ENCODE data around the gene PSMB11. TPM values are rescaled to one million over a fixed set of nuclear protein-coding genes. Genes with fewer than 3 reads are reported as not detected.

PSMB11 gene
- total and polyA plus RNA-seq, 2 donors (not counting 3 experiments of a cell fraction or from before 2014, with no cell fraction given), result not detected

DNA sequence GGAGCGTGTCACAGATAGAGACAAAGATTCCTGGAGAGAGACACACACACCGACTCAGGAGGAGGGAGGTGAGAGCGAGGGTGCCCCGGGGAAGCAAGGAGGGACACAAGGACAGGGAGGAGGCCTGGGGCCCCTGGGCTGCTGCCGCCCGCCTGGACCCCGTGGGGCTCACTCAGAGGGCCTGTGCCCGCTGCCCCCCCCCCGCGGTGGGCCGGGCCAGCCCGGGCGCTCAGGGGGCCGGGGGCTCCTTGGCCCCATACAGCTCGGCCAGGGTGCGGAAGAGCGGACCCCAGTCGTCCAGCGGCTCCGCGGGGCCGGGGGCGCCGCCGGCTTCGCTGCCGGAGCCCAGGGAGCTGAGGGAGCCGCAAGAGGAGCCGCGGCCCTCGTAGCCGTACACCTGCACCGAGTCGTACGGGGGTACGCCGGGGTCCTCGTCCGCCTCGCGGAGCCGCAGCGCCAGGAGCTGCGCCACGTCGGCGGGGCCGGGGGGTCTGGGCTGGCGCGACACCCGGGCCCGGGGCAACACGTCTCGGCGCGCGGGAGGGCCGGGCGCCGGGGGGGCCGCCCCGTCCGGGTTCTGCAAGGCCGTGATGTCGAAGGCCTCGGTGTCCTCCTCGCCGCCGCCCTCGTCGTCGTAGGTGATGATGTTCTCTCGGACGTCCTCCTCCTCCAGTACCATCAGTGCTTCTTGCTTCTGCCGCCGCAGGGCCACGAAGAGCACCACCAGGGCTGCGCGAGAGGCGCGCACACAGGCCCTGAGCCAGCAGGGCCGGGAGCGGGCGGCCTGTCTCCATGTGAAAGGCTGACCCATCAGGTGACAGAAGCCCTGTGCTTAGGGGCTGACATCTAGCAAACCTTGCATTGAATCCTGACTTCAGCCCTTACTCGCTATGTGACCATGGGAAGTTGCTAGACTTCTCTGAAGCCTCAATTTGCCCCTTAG is 6.0 kb downstream of the PSMB11 start:
- dilution Hi-C loops (cut with MboI; ENCODE audit: extremely low pct_ligation_motif_present, low sequenced_read_pairs) (no loop called here), intact Hi-C loops (cut with micrococcal nuclease) (loop anchor here (1.0 to 2.0 kb wide), 4 partner anchors 8 to 53 kb away; no protein-coding TSS in a partner anchor)
- H3K9me3 ChIP-seq (replicated peaks; ENCODE audit: control insufficient read depth, insufficient read depth, low read length), result no peaks in the 10 kb centered on the region
- no peaks in the 10 kb centered on the region for H3K9me1 ChIP-seq (replicated peaks; ENCODE audit: control insufficient read depth, extremely low read depth, insufficient read depth, low read length)
- peaks cover 0 to 6% of the 10 kb centered on the region in 2 experiments for H3K36me3 ChIP-seq (ENCODE audit: control insufficient read depth in 2 of 2, extremely low read depth in 1 of 2, insufficient read depth in 2 of 2, low read length in 2 of 2)
- POLR2A ChIA-PET, result interaction anchor here (0.6 to 1.6 kb wide), 3 partner anchors 14 to 53 kb away, joined by 3 to 5 read pairs (median 4); no protein-coding TSS in a partner anchor
- H3K27me3 ChIP-seq (ENCODE audit: control insufficient read depth in 2 of 2, insufficient read depth in 2 of 2, low read length in 2 of 2), result no peaks in the 10 kb centered on the region
- peaks cover 41% of the 10 kb centered on the region for H3K4me1 ChIP-seq (ENCODE audit: control insufficient read depth, extremely low read depth, insufficient read depth, low read length)
- BruUV-seq (replicated peaks), result no TSS peak
- FAIRE-seq, result no peak
- DNase-seq (ENCODE audit: low read depth, low spot score), result no peak
- H4K20me1 ChIP-seq (replicated peaks; ENCODE audit: control insufficient read depth, extremely low read depth, insufficient read depth, low read length), result no peaks in the 10 kb centered on the region
- H3K4me3 ChIP-seq (replicated peaks in 1 of 3; ENCODE audit: insufficient read depth in 1 of 3, low read depth in 1 of 3, low read length in 3 of 3), result no peak overlapping the region
- H3K4me2 ChIP-seq (ENCODE audit: insufficient read depth, low read length), result no peak overlapping the region
- H3K79me2 ChIP-seq (ENCODE audit: control insufficient read depth, insufficient read depth, low read length), result no peaks in the 10 kb centered on the region
- TF ChIP-seq JUN (IDR thresholded peaks at IDR 0.05; ENCODE audit: borderline replicate concordance, insufficient read depth, insufficient read length, low read depth) (no peak), GATA2 (IDR thresholded peaks at IDR 0.05; ENCODE audit: insufficient read depth, insufficient read length, low read depth, low read length) (no peak), POLR2AphosphoS5 (IDR thresholded peaks at IDR 0.05; ENCODE audit: insufficient read depth, low read depth, low read length) (no peak), POLR2A (IDR thresholded peaks at IDR 0.05; ENCODE audit: low read depth, low read length) (no peak), MYC (IDR thresholded peaks at IDR 0.05; ENCODE audit: low read depth, low read length) (no peak), EZH2 (IDR thresholded peaks at IDR 0.05; ENCODE audit: borderline replicate concordance, low read depth, low read length, severe bottlenecking) (no peak), FOS (IDR thresholded peaks at IDR 0.05; ENCODE audit: borderline replicate concordance, insufficient read depth, low read length) (no peak)
- TF ChIP-seq, protein P1, sequence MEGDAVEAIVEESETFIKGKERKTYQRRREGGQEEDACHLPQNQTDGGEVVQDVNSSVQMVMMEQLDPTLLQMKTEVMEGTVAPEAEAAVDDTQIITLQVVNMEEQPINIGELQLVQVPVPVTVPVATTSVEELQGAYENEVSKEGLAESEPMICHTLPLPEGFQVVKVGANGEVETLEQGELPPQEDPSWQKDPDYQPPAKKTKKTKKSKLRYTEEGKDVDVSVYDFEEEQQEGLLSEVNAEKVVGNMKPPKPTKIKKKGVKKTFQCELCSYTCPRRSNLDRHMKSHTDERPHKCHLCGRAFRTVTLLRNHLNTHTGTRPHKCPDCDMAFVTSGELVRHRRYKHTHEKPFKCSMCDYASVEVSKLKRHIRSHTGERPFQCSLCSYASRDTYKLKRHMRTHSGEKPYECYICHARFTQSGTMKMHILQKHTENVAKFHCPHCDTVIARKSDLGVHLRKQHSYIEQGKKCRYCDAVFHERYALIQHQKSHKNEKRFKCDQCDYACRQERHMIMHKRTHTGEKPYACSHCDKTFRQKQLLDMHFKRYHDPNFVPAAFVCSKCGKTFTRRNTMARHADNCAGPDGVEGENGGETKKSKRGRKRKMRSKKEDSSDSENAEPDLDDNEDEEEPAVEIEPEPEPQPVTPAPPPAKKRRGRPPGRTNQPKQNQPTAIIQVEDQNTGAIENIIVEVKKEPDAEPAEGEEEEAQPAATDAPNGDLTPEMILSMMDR (IDR thresholded peaks at IDR 0.05; ENCODE audit: extremely low read depth in 1 of 2, insufficient read depth in 1 of 2, low read depth in 1 of 2, low read length in 2 of 2), result no peak
- TF ChIP-seq, protein P2, sequence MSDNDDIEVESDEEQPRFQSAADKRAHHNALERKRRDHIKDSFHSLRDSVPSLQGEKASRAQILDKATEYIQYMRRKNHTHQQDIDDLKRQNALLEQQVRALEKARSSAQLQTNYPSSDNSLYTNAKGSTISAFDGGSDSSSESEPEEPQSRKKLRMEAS (IDR thresholded peaks at IDR 0.05; ENCODE audit: insufficient read depth, insufficient read length), result no peak
- peak overlapping the region; percentile 32 for H3K27ac ChIP-seq (ENCODE audit: insufficient read depth, low read depth, low read length)
- H2AFZ ChIP-seq (ENCODE audit: low read depth, low read length), result peak overlapping the region; percentile 43
- CTCF ChIA-PET, result interaction anchor here (1.4 to 4.0 kb wide), 6 partner anchors 9 to 62 kb away, joined by 5 to 34 read pairs (median 19); partner anchors contain the start of gene CDH24
- H3K9ac ChIP-seq (replicated peaks; ENCODE audit: extremely low read depth, insufficient read depth, low read length), result no peak overlapping the region
